Measurements from ENCODE around the gene UBE2V1. TPM values are rescaled to one million over a fixed set of nuclear protein-coding genes. Genes with fewer than 3 reads are reported as not detected.

Gene UBE2V1
- total and polyA plus RNA-seq, 7 donors: 55.0 to 117 (median 80.4) TPM

DNA sequence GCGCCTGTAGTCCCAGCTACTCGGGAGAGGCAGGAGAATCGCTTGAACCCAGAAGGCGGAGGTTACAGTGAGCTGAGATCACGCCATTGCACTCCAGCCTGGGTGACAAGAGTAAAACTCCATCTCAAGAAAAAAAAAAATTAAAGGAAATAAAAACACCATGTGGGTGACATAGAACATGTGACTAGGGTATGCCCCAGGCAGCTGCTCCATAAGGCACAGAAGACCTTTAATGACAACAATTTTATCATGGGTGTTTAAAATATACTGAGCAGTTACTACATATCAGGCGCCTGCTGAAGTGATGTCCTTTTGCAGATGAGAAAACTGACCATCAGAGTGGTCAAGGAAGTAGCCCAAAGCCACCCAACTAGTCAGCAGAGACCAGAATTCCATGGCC lies 32.6 kb upstream of the UBE2V1 start:
- peak overlapping the region in 3 of 4 donors; percentile 59 to 79 (median 64) for H3K27ac ChIP-seq
- no peaks in the 10 kb centered on the region for H3K9me3 ChIP-seq
- no peak overlapping the region for H3K4me3 ChIP-seq
- DNase-seq: no peak
- H3K27me3 ChIP-seq: no peaks in the 10 kb centered on the region
- H3K4me1 ChIP-seq: peaks cover 0 to 72% (median 48%) of the 10 kb centered on the region in 4 donors
- TF ChIP-seq POLR2A (IDR thresholded peaks at IDR 0.05) (no peak), CTCF (IDR thresholded peaks at IDR 0.05) (no peak), EP300 (IDR thresholded peaks at IDR 0.05) (no peak), POLR2AphosphoS5 (IDR thresholded peaks at IDR 0.05) (no peak)
- peaks cover 10 to 43% (median 20%) of the 10 kb centered on the region in 4 donors for H3K36me3 ChIP-seq
- WGBS, 2 donors: 90 to 91% methylated on average over 6 of the region's 6 CpGs
- intact Hi-C loops (cut with DNase I): no loop called here

- Histone ChIP-seq H3K27ac (peak overlapping the region; percentile 51 to 79 (median 58)), H3K36me3 (peaks cover 10 to 51% (median 20%) of the 10 kb centered on the region in 4 donors), H3K27me3 (no peaks in the 10 kb centered on the region), H3K4me3 (no peak overlapping the region), H3K4me1 (peaks cover 0 to 60% (median 39%) of the 10 kb centered on the region in 4 donors), H3K9me3 (no peaks in the 10 kb centered on the region)
- TF ChIP-seq EP300 (IDR thresholded peaks at IDR 0.05) (no peak), POLR2AphosphoS5 (IDR thresholded peaks at IDR 0.05) (peak in 1 of 4 donors; percentile 70)
- DNase-seq: peak; percentile 89
- intact Hi-C loops (cut with DNase I): no loop called here
- WGBS, 2 donors: 68 to 84% methylated on average over 4 of the region's 4 CpGs
These were observed 31.4 kb upstream of the UBE2V1 start for GRCh38 chr20:50144362-50144761.

GRCh38 chr20:50142812-50143211 lies 29.9 kb upstream of the UBE2V1 start:
- Histone ChIP-seq H3K27ac (peak overlapping the region in 1 of 4 donors; percentile 79), H3K27me3 (no peaks in the 10 kb centered on the region), H3K4me3 (no peak overlapping the region), H3K4me1 (peaks cover 0 to 58% (median 41%) of the 10 kb centered on the region in 4 donors), H3K36me3 (peaks cover 10 to 40% (median 20%) of the 10 kb centered on the region in 4 donors), H3K9me3 (no peaks in the 10 kb centered on the region)
- intact Hi-C loops (cut with DNase I): no loop called here
- 68 to 85% methylated on average over 6 of the region's 6 CpGs for WGBS, 2 donors
- no peak for DNase-seq
- TF ChIP-seq EP300 (IDR thresholded peaks at IDR 0.05) (no peak), POLR2AphosphoS5 (IDR thresholded peaks at IDR 0.05) (no peak), POLR2A (IDR thresholded peaks at IDR 0.05) (no peak), CTCF (IDR thresholded peaks at IDR 0.05) (no peak)

DNA sequence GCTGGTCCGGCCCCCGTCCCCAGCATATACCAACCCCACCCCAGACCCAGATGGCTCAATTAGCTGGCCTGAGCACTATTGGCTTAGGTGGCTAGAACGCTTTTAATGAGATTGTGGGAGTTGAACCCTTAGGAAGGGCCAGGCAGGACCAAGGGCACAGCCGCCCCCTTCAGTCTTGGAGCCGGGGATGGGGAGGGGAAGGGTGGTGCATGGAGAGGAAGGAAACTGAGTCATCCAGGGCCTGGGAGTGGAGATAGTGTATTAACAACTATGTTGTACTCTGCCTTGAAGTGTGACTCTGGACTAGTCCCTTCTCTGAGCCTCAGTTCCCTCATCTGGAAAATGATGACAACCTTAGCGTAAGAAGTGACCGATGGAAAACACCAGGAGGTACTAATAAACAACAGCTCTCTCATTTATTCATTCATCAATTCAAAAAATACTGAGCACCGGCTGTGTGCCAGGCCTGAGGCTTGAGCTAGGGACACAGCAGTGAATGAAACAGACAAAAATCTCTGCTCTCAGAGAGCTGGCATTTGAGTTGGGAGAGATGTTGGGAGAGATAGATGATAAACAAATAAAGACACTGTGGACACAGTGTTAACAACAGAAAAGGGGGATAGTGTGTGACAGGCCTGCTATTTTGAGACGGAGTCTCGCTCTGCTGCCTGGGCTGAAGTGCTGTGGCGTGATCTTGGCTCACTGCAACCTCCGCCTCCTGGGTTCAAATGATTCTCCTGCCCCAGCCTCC lies 29.0 kb upstream of the UBE2V1 start:
- no peaks in the 10 kb centered on the region for H3K9me3 ChIP-seq
- no peaks in the 10 kb centered on the region for H3K27me3 ChIP-seq
- DNase-seq: no peak
- no peak overlapping the region for H3K27ac ChIP-seq
- 95 to 96% methylated on average over 12 of the region's 12 CpGs for WGBS, 2 donors
- peaks cover 10 to 43% (median 20%) of the 10 kb centered on the region in 4 donors for H3K36me3 ChIP-seq
- H3K4me1 ChIP-seq: peaks cover 0 to 56% (median 39%) of the 10 kb centered on the region in 4 donors
- intact Hi-C loops (cut with DNase I): no loop called here
- TF ChIP-seq POLR2AphosphoS5 (IDR thresholded peaks at IDR 0.05): no peak
- no peak for TF ChIP-seq POLR2A (IDR thresholded peaks at IDR 0.05)
- TF ChIP-seq EP300 (IDR thresholded peaks at IDR 0.05): no peak
- TF ChIP-seq CTCF (IDR thresholded peaks at IDR 0.05): no peak
- no peak overlapping the region for H3K4me3 ChIP-seq

GRCh38 chr20:50141018-50141675 lies 28.2 kb upstream of the UBE2V1 start:
- no peak overlapping the region for H3K4me3 ChIP-seq
- H3K27ac ChIP-seq: no peak overlapping the region
- peaks cover 0 to 49% (median 31%) of the 10 kb centered on the region in 4 donors for H3K4me1 ChIP-seq
- peaks cover 10 to 44% (median 20%) of the 10 kb centered on the region in 4 donors for H3K36me3 ChIP-seq
- H3K27me3 ChIP-seq: no peaks in the 10 kb centered on the region
- TF ChIP-seq CTCF (IDR thresholded peaks at IDR 0.05) (no peak), POLR2AphosphoS5 (IDR thresholded peaks at IDR 0.05) (no peak), EP300 (IDR thresholded peaks at IDR 0.05) (no peak), POLR2A (IDR thresholded peaks at IDR 0.05) (no peak)
- H3K9me3 ChIP-seq: no peaks in the 10 kb centered on the region
- intact Hi-C loops (cut with DNase I): no loop called here
- WGBS, 2 donors: 85 to 92% methylated on average over 6 of the region's 6 CpGs
- no peak for DNase-seq
